ENCODE results near the gene IRF6. TPM values are rescaled to one million over a fixed set of nuclear protein-coding genes. Genes with fewer than 3 reads are reported as not detected.

The IRF6 gene
- total RNA-seq: 0.15 TPM in 1 of 2 replicates, not detected in the other

- intact Hi-C loops (cut with micrococcal nuclease): loop anchor here (2.0 kb wide), 1 partner anchor 17 kb away; no protein-coding TSS in a partner anchor
Measured at GRCh38 chr1:209805875-209806760, at the start of gene IRF6. IRF6 (minus strand) TSS chr1:209806142; CDS start chr1:209801413, 4,729 bp downstream.

DNA sequence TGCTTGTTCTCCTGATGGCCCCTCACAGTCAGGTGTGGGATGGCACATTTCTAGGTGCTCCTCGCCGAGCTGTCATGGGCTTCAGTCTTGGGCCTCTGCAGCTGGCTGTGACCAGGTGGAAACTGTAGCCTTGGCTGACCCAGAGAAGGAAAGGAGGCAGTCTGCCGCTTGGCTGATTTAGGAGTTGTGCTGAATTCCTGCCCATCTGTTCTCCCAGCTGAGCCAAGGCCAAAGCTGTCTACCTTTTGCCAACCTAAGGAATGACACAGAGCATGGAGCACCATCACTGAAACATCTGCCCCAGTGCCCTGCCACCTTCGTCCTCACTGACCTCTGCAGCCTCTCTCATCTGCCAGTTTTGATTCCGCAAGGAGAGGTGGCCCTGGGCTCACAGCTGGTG is 49.7 kb upstream of the IRF6 start:
- intact Hi-C loops (cut with micrococcal nuclease): no loop called here

DNA sequence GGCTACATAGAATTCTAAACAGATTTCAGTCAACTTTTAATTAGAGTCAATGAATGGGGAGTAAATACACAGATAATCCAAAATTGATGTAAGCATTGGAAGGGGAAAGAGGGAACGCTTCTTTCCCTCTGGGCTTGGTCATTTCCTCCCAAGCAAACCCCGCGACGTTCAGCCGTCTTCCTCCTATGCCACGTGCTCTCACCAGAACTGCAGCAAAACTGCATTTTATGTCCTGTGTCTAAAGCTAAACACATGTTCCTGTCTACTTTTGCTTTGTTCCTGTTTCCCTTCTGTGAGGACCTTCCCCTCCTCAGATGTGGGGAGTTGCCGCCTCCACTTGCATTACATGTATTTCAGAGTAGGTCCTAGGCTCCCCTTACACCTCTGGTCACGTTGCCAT is 49.1 kb upstream of the IRF6 start:
- intact Hi-C loops (cut with micrococcal nuclease): no loop called here

- intact Hi-C loops (cut with micrococcal nuclease): no loop called here
Measured at GRCh38 chr1:209854196-209854595, 48.3 kb upstream of the IRF6 start.

- intact Hi-C loops (cut with micrococcal nuclease): no loop called here
Measured at GRCh38 chr1:209853676-209854075, 47.7 kb upstream of the IRF6 start.

GRCh38 chr1:209850342-209850979 is 44.5 kb upstream of the IRF6 start:
- intact Hi-C loops (cut with micrococcal nuclease): no loop called here

DNA sequence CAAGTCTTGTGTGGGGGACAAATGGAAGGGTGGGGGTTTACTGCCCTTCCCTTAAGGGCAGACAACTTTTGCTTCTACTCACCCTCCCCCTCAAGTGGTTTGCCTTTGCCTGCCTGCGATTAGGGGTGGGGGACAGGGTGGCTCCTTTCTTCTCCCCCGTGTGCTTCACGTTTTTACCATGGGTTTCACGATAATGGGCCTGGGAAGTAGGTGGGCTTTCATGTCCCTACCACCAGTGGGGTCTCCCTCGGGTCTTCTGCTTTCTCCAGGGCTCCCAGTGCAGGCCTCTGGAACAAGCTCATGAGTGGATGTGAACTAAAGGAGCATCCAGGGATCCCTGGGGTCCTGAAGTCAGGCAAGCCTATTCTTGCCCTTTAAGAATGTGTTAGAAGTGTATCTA is 43.4 kb upstream of the IRF6 start:
- intact Hi-C loops (cut with micrococcal nuclease): no loop called here

- intact Hi-C loops (cut with micrococcal nuclease): no loop called here
Measured at GRCh38 chr1:209845408-209845725, 39.4 kb upstream of the IRF6 start.

DNA sequence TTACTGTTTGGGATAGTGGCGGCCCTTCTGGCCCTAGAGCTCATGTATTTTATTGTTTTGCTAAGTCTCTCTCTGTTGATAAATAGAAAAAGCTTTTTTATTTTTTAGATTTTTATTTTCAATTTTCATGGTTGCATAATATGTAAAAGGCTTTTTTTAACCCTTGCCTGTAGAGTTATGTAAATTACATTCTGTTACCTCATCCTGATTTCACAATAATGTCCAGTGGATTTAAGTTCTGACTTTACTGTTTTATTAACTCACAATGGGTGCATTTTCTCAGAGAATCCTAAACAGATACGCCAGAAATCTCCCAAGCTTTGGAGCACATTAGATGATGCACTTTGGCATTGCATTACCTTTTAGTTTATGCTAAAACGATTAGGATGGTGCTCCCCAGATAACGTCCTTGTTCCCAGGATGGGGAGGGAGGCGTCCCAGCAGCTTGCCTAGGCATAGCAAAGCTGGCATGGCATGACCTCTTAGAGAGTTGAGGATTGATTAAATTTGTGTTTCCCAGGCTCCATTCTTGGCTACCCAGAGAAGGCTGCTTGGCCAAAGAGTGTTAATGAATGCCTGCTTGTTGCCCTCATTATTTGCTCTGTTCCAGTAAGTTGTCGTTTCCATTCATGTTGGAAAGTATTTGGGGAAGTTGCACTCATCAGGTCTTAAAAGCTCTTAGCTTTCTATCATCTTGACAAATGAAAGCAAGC is 38.9 kb upstream of the IRF6 start:
- intact Hi-C loops (cut with micrococcal nuclease): no loop called here

DNA sequence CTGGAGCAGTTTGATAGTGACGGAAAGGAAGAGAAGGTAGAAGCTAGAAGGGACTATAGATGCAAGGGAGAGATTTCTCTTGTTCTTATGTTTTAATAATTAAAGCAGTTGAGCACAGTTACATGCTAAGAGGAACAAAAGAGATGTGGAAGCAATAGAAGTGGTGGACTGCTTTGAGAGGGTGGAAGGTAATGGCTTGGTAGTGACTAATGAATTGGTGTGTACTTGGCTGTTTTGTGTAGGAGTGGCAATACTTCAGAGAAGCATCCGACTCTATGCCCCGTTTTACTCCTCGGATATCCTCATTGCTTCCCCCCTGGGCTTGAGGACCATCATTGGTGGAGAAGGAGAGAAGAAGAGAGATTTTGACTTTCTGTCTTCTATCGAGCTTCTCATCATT is 34.7 kb upstream of the IRF6 start:
- intact Hi-C loops (cut with micrococcal nuclease): no loop called here

DNA sequence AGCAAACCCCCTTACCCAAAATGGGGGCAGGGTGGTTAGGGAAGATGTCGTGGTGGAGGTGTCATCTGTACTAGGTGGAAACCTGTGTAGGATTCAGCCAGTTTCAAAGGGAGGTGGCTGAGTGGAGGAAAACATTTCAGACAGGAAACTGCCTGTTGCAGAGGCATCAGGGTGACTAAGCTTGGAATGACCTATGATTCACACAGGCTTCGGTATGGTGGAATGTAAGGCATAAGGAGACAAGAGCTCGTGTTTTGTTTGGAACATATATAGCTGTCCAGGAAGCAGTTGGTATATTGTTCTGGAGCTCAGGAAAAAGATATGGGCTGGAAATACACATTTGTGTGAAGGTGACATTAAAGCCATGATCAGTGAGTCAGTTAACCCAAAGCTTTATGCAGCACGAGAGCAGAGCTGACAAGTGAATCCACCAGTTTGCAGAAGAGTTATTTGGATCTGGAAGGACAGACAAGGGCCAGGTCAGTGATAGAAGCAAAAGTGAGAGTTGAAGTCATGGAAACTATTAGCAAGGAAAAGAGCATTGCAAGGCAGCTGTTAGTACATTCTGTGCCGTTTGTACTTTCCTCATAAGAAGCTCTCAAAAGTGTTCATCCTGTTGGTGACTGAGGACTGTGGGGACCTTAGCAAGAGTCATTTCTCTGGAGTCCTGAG is 34.1 kb upstream of the IRF6 start:
- intact Hi-C loops (cut with micrococcal nuclease): no loop called here

DNA sequence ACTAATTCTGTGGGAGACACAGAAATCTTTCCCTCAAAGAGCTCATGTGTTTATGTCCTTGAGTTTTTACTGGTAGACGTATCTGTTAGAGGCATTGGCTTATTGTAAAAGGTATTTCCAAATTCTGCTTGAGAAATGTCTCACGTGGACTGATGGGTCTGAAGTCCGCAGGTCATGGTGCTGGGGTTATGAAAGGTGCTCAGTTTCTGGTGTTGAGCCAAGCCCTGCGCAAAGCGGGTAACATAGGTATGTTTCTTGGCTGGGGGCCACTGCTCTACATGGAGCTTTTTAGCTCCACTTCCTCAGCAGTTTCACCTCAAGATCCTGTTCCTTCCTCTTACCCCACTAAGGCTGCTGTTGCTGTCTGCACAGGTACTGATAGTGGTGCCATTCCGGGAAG is 32.6 kb upstream of the IRF6 start:
- intact Hi-C loops (cut with micrococcal nuclease): no loop called here

GRCh38 chr1:209837671-209838070 is 31.7 kb upstream of the IRF6 start:
- intact Hi-C loops (cut with micrococcal nuclease): no loop called here

- intact Hi-C loops (cut with micrococcal nuclease): no loop called here
Measured at GRCh38 chr1:209835782-209836298, 29.9 kb upstream of the IRF6 start.

- intact Hi-C loops (cut with micrococcal nuclease): no loop called here
Measured at GRCh38 chr1:209831615-209832014, 25.7 kb upstream of the IRF6 start.

DNA sequence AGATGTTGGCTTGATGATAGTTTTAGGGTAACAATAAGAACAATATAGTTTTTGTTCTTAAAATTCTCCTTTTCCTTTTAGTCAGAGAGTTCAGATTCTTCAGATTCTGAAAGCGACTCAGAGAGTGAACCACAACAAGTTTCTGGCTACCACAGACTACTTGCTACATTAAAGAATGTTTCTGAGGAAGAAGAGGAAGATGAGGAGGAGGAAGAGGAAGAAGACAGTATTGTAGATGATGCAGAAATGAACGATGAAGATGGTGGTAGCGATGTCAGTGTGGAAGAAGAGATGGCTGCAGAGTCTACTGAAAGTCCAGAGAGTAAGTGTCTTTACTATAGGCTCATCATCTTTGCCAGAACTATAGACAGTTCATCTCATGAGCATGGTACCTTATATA is 24.8 kb upstream of the IRF6 start:
- intact Hi-C loops (cut with micrococcal nuclease): no loop called here

DNA sequence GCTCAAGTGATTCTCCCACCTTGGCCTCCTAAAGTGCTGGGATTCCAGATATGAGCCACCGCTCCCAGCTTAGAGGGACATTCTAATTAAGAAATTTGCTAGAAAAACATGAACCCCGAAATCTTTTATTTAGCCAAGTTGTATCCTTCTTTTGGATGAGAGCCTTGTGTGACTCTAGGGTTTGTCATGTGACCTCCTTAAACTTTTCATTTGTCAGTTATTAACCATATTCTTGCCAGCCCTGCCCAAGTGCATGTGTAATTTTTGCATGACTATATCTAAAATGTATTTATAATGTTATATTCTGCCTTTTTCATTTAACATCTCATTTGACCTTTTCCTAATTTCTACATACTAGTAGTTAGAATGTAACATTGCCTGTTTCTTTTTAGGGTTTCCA is 23.8 kb upstream of the IRF6 start:
- intact Hi-C loops (cut with micrococcal nuclease): loop anchor here (5.0 to 10.0 kb wide), 6 partner anchors 618 to 1965 kb away; partner anchors contain the start of genes PLXNA2 and SLC30A1

- intact Hi-C loops (cut with micrococcal nuclease): loop anchor here (1.0 to 10.0 kb wide), 14 partner anchors 38 to 1963 kb away; partner anchors contain the start of genes C1orf74, PLXNA2, SLC30A1 and TRAF3IP3
Measured at GRCh38 chr1:209827384-209828262, 21.7 kb upstream of the IRF6 start, which contains the start of gene UTP25. UTP25 (plus strand) TSS chr1:209827972; CDS start chr1:209828064, 92 bp downstream.

DNA sequence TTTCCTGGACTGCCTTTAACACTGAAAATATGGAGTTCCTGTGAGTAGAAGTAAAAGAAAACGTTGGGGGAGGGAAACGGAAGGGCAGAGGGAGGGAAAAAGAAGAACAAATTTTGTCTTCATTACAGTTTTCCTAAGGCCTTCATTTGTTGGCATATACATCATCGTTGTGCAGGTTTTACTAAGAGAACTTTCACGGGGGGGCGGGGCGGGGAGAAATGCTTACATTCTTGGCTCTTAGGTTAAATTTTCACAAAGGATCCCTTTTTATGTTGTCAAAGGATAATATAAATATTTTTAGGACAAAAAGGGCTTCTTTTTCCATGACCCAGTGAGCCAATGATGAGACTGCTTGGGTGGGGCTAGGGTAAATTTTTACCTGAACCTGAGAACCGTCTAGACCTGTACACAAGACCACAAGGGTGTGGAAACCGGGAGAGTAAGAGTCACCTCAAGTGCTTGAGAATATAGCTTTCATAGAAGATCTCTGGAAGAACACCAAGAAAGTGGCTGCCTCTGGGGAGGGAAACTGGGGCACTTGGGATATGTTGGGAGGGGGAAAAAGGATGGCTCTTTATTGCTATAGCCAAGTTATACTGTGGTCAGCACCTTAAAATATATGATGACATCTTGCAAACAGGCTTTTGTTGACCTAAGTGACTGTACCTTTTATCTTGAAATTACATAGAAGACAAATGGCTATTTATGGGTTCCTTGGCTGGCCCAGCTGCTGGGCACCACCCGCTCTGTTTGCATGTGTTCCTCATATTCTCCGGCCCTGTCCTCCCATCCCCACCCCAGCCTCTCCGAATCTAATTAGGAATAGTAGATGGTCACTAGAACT is 19.9 kb upstream of the IRF6 start:
- intact Hi-C loops (cut with micrococcal nuclease): loop anchor here (2.0 to 10.0 kb wide), 8 partner anchors 133 to 1961 kb away; partner anchors contain the start of genes PLXNA2 and SLC30A1

Data from T-helper 1 cell treated with Interleukin-12 subunit alpha and Interleukin-12 subunit beta and Interleukin-4 antibody, amounts not matched to agents 30 ng/mL and 1 ng/mL, for 36 hours (primary cell).